ENCODE measurements around the gene OLFML3.

The OLFML3 gene

GRCh38 chr1:113950908-113951307, 28.4 kb upstream of the OLFML3 start:
- no peak for DNase-seq

DNA sequence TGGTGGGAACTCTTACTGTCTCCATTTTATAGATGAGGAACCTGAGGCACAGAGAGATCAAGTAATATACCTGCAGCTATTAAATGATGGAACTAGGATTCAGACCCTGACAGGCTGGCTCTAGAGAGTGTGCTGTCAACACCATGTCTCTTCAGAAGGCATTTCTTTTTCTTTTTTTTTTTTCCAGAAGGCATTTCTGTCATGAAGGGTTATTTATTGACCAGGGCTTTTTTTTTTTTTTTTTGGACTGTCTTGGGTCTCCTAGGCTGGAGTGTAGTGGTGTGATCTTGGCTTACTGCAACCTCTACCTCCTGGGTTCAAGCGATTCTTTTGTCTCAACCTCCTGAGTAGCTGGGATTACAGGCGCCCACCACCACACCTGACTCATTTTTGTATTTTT, 27.6 kb upstream of the OLFML3 start:
- DNase-seq, result no peak

DNA sequence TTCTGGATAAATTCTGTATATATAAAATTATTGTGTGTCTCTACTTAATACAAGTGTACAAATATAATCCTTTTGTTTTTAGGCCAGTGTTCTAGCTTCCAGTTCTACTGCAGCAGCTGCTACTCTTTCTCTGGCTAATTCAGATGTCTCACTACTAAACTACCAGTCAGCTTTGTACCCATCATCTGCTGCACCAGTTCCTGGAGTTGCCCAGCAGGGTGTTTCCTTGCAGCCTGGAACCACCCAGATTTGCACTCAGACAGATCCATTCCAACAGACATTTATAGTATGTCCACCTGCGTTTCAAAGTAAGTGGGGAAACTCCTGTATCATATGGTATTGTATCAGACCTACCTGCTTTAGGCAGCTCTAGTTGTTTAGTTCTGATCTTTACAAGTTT, 21.3 kb upstream of the OLFML3 start:
- no peak for DNase-seq

- peak in 1 of 3 donors; percentile 13 for DNase-seq
Observed at GRCh38 chr1:113958691-113959090, 20.6 kb upstream of the OLFML3 start.

DNA sequence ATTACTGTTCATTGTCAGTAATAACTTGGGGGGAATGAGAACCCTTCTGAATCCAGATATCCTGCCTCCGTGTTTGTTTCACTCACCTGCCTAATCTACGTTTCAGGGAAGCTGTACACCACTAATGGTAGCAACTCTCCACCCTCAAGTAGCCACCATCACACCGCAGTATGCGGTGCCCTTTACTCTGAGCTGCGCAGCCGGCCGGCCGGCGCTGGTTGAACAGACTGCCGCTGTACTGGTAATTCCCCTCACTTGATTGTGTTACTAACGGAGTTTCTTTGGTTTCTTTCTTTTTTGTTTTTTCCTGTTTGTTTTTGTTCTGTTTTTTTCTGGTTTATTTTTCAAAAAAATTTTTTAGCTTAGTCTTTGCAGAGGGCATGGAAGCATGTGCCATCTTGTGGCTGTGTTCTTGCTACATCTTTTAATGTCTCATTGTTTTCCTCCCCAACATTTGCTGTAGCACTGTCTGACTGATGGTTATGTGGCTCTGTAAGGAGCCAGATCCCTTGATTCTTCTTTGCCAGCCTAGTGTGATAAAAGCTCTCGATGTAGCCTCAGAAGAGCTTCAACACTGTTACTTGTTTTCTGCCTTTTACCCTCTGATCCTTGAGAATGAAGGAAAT, 15.9 kb upstream of the OLFML3 start:
- no peak for DNase-seq

GRCh38 chr1:113965703-113966412, 13.4 kb upstream of the OLFML3 start:
- no peak for DNase-seq

DNA sequence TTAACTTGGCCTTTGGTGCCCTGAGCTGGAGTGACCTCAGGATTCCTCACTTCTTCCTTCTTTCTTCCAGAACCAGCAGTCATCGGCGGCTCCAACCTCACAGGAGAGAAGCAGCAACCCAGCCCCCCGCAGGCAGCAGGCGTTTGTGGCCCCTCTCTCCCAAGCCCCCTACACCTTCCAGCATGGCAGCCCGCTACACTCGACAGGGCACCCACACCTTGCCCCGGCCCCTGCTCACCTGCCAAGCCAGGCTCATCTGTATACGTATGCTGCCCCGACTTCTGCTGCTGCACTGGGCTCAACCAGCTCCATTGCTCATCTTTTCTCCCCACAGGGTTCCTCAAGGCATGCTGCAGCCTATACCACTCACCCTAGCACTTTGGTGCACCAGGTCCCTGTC, 6.3 kb upstream of the OLFML3 start:
- DNase-seq, result no peak

DNA sequence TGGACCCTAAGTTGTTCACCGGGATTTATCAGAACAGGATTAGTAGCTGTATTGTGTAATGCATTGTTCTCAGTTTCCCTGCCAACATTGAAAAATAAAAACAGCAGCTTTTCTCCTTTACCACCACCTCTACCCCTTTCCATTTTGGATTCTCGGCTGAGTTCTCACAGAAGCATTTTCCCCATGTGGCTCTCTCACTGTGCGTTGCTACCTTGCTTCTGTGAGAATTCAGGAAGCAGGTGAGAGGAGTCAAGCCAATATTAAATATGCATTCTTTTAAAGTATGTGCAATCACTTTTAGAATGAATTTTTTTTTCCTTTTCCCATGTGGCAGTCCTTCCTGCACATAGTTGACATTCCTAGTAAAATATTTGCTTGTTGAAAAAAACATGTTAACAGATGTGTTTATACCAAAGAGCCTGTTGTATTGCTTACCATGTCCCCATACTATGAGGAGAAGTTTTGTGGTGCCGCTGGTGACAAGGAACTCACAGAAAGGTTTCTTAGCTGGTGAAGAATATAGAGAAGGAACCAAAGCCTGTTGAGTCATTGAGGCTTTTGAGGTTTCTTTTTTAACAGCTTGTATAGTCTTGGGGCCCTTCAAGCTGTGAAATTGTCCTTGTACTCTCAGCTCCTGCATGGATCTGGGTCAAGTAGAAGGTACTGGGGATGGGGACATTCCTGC, 3.9 kb upstream of the OLFML3 start:
- DNase-seq, result peak; percentile 52 to 75 (median 71)

DNA sequence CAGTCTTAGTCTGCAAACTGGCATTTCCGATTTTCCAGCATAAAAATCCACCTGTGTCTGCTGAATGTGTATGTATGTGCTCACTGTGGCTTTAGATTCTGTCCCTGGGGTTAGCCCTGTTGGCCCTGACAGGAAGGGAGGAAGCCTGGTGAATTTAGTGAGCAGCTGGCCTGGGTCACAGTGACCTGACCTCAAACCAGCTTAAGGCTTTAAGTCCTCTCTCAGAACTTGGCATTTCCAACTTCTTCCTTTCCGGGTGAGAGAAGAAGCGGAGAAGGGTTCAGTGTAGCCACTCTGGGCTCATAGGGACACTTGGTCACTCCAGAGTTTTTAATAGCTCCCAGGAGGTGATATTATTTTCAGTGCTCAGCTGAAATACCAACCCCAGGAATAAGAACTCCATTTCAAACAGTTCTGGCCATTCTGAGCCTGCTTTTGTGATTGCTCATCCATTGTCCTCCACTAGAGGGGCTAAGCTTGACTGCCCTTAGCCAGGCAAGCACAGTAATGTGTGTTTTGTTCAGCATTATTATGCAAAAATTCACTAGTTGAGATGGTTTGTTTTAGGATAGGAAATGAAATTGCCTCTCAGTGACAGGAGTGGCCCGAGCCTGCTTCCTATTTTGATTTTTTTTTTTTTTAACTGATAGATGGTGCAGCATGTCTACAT, 2.5 kb upstream of the OLFML3 start:
- peak; percentile 51 to 73 (median 52) for DNase-seq

GRCh38 chr1:113977906-113978305, 1.4 kb upstream of the OLFML3 start:
- peak in 2 of 3 donors; percentile 19 to 51 for DNase-seq

- no peak for DNase-seq
Observed at GRCh38 chr1:113980110-113980509, 836 bp downstream of the OLFML3 start.

DNA sequence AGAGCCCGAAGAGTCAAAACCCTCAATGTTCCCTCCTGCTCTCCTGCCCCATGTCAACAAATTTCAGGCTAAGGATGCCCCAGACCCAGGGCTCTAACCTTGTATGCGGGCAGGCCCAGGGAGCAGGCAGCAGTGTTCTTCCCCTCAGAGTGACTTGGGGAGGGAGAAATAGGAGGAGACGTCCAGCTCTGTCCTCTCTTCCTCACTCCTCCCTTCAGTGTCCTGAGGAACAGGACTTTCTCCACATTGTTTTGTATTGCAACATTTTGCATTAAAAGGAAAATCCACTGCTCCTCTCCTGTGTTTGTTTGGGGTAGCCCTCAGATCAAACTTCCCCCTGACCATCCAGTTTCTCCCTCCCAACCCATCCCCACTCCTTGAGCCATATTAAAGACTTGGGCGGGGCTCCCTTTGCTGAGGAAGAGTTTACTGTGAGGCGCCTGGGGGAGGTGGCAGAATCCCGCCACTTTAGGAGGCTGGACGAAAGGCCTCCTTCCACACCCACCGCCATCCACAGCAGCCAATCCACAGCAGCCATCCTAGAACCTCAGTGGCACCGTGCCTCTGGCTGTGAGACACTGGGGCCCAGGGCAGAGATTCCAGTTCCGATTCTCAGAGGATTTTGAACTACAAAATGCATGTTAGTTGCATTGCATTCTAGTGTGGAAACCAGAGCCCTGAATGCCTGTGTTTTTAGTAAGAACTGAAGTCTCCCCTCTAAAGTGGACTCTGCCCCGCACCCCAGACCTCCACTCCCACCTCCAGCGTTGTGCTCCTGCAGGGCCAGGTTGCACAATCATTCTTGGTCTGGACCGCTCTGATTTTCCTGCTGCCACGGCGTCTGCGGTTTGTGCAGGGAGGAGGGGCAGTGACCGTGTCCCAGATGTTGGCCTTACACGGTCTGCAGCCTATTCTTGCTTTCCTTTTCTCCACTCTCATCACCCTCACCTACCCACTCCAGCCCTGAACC, 3.0 kb downstream of the OLFML3 start:
- peak in 1 of 3 donors; percentile 32 for DNase-seq

- no peak for DNase-seq
Observed at GRCh38 chr1:113982949-113983348, 3.7 kb downstream of the OLFML3 start.

- no peak for DNase-seq
Observed at GRCh38 chr1:113983391-113983790, 4.1 kb downstream of the OLFML3 start.

GRCh38 chr1:113983826-113984225, 4.6 kb downstream of the OLFML3 start:
- DNase-seq, result no peak

- no peak for DNase-seq
Observed at GRCh38 chr1:113984710-113985109, 5.4 kb downstream of the OLFML3 start.

- no peak for DNase-seq
Observed at GRCh38 chr1:113986802-113987201, 7.5 kb downstream of the OLFML3 start.

GRCh38 chr1:113987259-113987658, 8.0 kb downstream of the OLFML3 start:
- DNase-seq, result no peak

GRCh38 chr1:113990530-113990929, 11.3 kb downstream of the OLFML3 start:
- no peak for DNase-seq

DNA sequence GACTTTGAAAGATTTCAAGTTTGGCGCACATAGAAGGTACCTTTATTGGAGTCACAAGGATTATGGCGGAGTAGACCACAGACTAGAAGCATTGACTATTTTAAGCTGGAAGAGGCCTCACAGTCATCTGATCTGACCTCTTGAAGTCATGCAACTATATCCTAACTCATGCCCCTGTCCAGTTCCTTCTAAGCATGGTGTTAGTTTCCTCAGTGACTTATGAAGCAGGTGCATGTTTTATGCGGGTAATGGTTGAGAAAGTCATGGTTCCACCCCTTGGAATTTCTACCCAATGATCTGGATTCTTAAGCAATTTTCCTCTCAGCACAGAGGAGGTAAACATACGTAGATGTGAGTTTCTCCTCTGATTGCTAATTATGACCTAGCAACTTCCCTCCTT, 11.7 kb downstream of the OLFML3 start:
- DNase-seq, result no peak

DNA sequence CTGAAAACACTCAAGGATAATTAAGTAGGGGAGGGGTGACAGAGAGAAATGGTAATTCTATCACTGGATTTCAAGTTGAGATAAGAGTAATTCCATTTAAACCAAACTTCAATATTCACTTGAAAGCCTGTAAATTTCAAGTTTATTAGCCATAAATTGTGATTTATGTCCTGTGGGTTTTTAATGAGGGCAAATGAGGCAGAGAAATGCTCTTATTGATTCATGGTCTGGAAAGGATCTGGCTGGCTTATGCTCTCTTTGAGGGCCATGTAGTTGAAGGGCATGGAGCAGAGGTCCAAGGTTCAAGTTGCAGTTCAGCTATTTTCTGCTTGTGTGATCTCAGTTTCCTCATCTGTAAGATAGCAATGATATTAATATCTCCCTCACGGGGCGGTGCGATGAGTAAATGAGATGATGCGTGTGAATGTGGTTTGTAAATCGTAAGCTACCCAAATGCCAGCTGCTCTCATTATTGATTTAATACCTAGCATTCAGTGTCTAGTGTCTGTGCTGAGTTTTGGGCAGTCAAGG, 12.3 kb downstream of the OLFML3 start:
- DNase-seq, result no peak

DNA sequence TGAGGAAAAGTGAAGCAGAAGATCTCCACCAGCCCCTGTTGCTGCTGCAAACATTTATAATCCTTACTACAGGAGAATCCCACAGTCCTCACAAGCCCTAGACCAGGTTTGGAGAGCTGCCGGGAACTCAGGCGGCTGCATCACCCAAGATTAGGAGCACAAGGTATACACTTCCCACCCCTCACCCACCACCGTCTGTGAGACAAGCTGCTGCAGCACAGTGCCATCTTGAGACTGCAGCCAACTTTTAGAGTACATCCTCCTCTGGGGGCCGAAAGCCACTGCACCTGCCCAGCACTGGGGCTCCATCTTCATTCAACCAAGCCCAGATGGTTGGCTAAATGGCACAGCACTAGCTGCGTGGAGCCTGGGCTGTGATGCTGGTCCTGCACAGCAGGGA, 13.8 kb downstream of the OLFML3 start:
- DNase-seq, result no peak
